Esophagus (tissue), 2 donors: ENCODE results near the gene RYR1. TPM values are rescaled to one million over a fixed set of nuclear protein-coding genes. Genes with fewer than 3 reads are reported as not detected.
A peak's percentile ranks its signal among the peaks of the same experiment; 100 is the strongest.
"Not testable (repeated sequence)": the region's sequence is repeated elsewhere in the genome, so short reads cannot be mapped to it uniquely, and the experiment has no call there.

ENCODE experiments used
- H3K27ac ChIP-seq, 2 donors: one replicate each; pipeline ENCODE4 v1.5.1; 2013; ENCODE audit warnings: low read depth in 2 of 2, mild to moderate bottlenecking in 2 of 2, inconsistent platforms in 1 of 2, low read length in 1 of 2, moderate library complexity in 1 of 2
- H3K27me3 ChIP-seq, 2 donors: one replicate each; pipeline ENCODE4 v1.6.1; 2013; ENCODE audit warnings: low read length in 2 of 2, control low read depth in 1 of 2, mild to moderate bottlenecking in 1 of 2; ENCODE audit not compliant: insufficient read depth in 2 of 2, control insufficient read depth in 1 of 2
- H3K36me3 ChIP-seq, 2 donors: one replicate each; pipeline ENCODE4 v1.6.1; 2013; ENCODE audit warnings: low read length in 1 of 2; ENCODE audit not compliant: control insufficient read depth in 2 of 2, insufficient read depth in 2 of 2
- H3K4me1 ChIP-seq, 2 donors: one replicate each; pipeline ENCODE4 v1.6.1; 2013; ENCODE audit warnings: low read length in 1 of 2; ENCODE audit not compliant: control insufficient read depth in 2 of 2, insufficient read depth in 2 of 2
- H3K4me3 ChIP-seq, 2 donors: one replicate each; pipeline ENCODE4 v1.5.1; 2013; ENCODE audit warnings: low read length in 2 of 2, mild to moderate bottlenecking in 2 of 2, low read depth in 1 of 2, moderate library complexity in 1 of 2
- H3K9me3 ChIP-seq, 2 donors: one replicate each; pipeline ENCODE4 v1.6.1; 2013; ENCODE audit warnings: mild to moderate bottlenecking in 2 of 2, low read depth in 1 of 2, low read length in 1 of 2, moderate library complexity in 1 of 2; ENCODE audit not compliant: control insufficient read depth in 2 of 2, insufficient read depth in 1 of 2
- WGBS, 2 donors: extraction: QIAGEN DNeasy Blood & Tissue Kit; methylation state at CpG; one replicate each; pipeline ENCODE4 v1.1.7; 2013; 5-methylcytosine and 5-hydroxymethylcytosine counted together
- polyA plus RNA-seq, 2 donors: library from polyadenylated mRNA; stranded (reverse); fragments of 200-250 nt; gene quantifications; one replicate each; pipeline ENCODE4 v1.2.3, GENCODE V29; 2013
- donor health status: healthy with polysubstance abuse.
- donor health status: Bipolar disorder and iron deficiency.

RYR1 gene
- polyA plus RNA-seq, 2 donors = 8.0 to 8.7 TPM

GRCh38 chr19:38411041-38411712 lies 22.3 kb upstream of the RYR1 start:
- H3K36me3 ChIP-seq = peaks cover 3 to 7% of the 10 kb centered on the region in 2 donors
- H3K4me1 ChIP-seq = no peaks in the 10 kb centered on the region
- H3K27me3 ChIP-seq = no peaks in the 10 kb centered on the region
- no peak overlapping the region for H3K27ac ChIP-seq
- no peak overlapping the region for H3K4me3 ChIP-seq
- WGBS, 2 donors = 83 to 85% methylated on average over 12 to 13 of the region's 13 CpGs
- H3K9me3 ChIP-seq = no peaks in the 10 kb centered on the region

GRCh38 chr19:38411898-38412297 lies 21.6 kb upstream of the RYR1 start:
- not testable (repeated sequence) for H3K27ac ChIP-seq, H3K27me3 ChIP-seq, H3K4me1 ChIP-seq, H3K9me3 ChIP-seq, H3K36me3 ChIP-seq, H3K4me3 ChIP-seq
- 85% methylated on average over 5 of the region's 5 CpGs for WGBS, 2 donors

GRCh38 chr19:38412491-38412890 lies 21.0 kb upstream of the RYR1 start:
- no peaks in the 10 kb centered on the region for H3K9me3 ChIP-seq
- H3K4me1 ChIP-seq = no peaks in the 10 kb centered on the region
- H3K36me3 ChIP-seq = no peaks in the 10 kb centered on the region
- H3K27ac ChIP-seq = no peak overlapping the region
- no peaks in the 10 kb centered on the region for H3K27me3 ChIP-seq
- 89 to 91% methylated on average over 8 of the region's 8 CpGs for WGBS, 2 donors
- no peak overlapping the region for H3K4me3 ChIP-seq

- no peak overlapping the region for H3K4me3 ChIP-seq
- WGBS, 2 donors = 69 to 76% methylated on average over 11 of the region's 11 CpGs
- H3K36me3 ChIP-seq = no peaks in the 10 kb centered on the region
Observed at GRCh38 chr19:38412961-38413360, 20.5 kb upstream of the RYR1 start.

GRCh38 chr19:38413416-38413815 lies 20.1 kb upstream of the RYR1 start:
- Histone ChIP-seq H3K9me3 (no peaks in the 10 kb centered on the region), H3K27ac (no peak overlapping the region), H3K36me3 (no peaks in the 10 kb centered on the region), H3K27me3 (no peaks in the 10 kb centered on the region), H3K4me3 (no peak overlapping the region), H3K4me1 (peaks cover 0 to 5% of the 10 kb centered on the region in 2 donors)
- WGBS, 2 donors = 89 to 90% methylated on average over 6 of the region's 6 CpGs

More at GRCh38 chr19:38412961-38413360, 20.5 kb upstream of the RYR1 start:
- Histone ChIP-seq H3K9me3 (no peaks in the 10 kb centered on the region), H3K27ac (no peak overlapping the region), H3K27me3 (no peaks in the 10 kb centered on the region), H3K4me1 (peaks cover 0 to under 1% of the 10 kb centered on the region in 2 donors)

GRCh38 chr19:38417146-38417543 lies 16.3 kb upstream of the RYR1 start:
- Histone ChIP-seq H3K27ac (no peak overlapping the region), H3K36me3 (no peaks in the 10 kb centered on the region), H3K4me3 (no peak overlapping the region), H3K27me3 (peaks cover 0 to 3% of the 10 kb centered on the region in 2 donors), H3K4me1 (peaks cover 0 to 7% of the 10 kb centered on the region in 2 donors), H3K9me3 (no peaks in the 10 kb centered on the region)
- whole genome bisulfite sequencing, 2 donors = 68 to 72% methylated on average over 8 of the region's 8 CpGs

- Histone ChIP-seq H3K9me3 (no peaks in the 10 kb centered on the region), H3K4me1 (peaks cover 0 to 7% of the 10 kb centered on the region in 2 donors), H3K36me3 (no peaks in the 10 kb centered on the region), H3K4me3 (peak overlapping the region in 1 of 2 donors; percentile 20), H3K27ac (no peak overlapping the region), H3K27me3 (peaks cover 0 to 3% of the 10 kb centered on the region in 2 donors)
- WGBS, 2 donors = 6 to 7% methylated on average over 45 to 49 of the region's 49 CpGs
Observed at GRCh38 chr19:38417544-38418506, 15.7 kb upstream of the RYR1 start.

GRCh38 chr19:38420935-38421334 lies 12.6 kb upstream of the RYR1 start:
- H3K9me3 ChIP-seq = no peaks in the 10 kb centered on the region
- H3K27ac ChIP-seq = no peak overlapping the region
- peaks cover 0 to 3% of the 10 kb centered on the region in 2 donors for H3K27me3 ChIP-seq
- no peak overlapping the region for H3K4me3 ChIP-seq
- H3K4me1 ChIP-seq = peaks cover 0 to 7% of the 10 kb centered on the region in 2 donors
- WGBS, 2 donors = 82 to 85% methylated on average over 9 of the region's 9 CpGs
- no peaks in the 10 kb centered on the region for H3K36me3 ChIP-seq

- Histone ChIP-seq H3K27ac (no peak overlapping the region), H3K27me3 (peaks cover 0 to 3% of the 10 kb centered on the region in 2 donors), H3K4me1 (peaks cover 0 to 7% of the 10 kb centered on the region in 2 donors), H3K36me3 (no peaks in the 10 kb centered on the region), H3K9me3 (no peaks in the 10 kb centered on the region), H3K4me3 (no peak overlapping the region)
- WGBS, 2 donors = 77 to 79% methylated on average over 14 of the region's 14 CpGs
Observed at GRCh38 chr19:38421856-38422255, 11.6 kb upstream of the RYR1 start.
